ENCODE results near the gene PGLYRP3.

The PGLYRP3 gene

DNA sequence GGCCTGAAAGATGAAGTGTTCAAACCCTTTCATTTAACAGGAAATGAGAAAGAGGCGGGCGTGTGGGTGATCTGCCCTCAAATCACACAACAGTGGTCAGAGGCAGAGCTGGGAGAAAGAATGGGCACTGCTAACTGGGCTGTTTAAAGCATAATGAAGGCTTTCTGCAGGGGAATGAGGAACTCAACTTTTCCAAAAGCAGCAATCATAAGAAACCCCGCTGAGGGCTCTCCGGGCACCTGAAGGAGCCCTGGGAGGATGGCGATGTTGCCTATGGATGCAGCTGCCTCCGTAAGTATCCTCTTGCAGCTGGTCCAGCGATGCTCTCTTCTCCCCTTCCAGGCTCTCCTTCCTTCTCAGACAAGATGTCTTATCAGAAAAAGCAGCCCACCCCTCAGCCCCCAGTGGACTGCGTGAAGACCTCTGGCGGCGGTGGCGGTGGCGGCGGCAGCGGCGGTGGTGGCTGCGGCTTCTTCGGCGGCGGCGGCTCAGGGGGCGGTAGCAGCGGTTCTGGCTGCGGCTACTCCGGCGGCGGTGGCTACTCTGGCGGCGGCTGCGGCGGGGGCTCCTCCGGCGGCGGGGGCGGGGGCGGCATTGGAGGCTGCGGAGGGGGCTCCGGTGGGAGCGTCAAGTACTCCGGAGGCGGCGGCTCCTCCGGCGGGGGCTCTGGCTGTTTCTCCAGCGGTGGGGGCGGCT, 52.0 kb downstream of the PGLYRP3 start:
- DNase-seq (ENCODE audit: low read depth): no peak

- DNase-seq (ENCODE audit: low read depth): no peak
Observed at GRCh38 chr1:153259387-153259786, 53.4 kb downstream of the PGLYRP3 start, which contains the start of gene LORICRIN. TSS of gene LORICRIN (plus strand) at chr1:153259687. CDS start at chr1:153260950, 1,263 bp downstream.

- DNase-seq (ENCODE audit: low read depth): no peak
Observed at GRCh38 chr1:153253693-153254092, 59.1 kb downstream of the PGLYRP3 start.

DNA sequence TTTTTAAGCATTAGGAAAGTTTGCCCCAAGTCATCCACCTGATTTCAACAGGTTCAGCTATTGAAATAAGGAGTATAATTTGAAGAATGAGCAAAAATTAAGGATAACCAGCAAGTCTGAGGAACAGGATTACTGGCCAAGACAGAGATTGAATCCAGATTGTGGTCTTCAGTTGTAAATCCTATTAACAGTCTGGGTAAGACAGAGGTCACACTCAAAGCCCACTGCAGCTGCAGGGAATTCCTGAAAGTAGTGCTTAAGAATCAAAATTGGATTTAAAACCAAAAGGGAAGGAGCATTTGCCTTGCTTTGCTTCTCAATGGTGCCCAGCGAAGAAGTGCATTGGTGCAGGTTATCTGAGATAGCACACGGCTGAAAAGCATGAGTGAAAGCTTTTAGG, 59.7 kb downstream of the PGLYRP3 start:
- no peak for DNase-seq (ENCODE audit: low read depth)

DNA sequence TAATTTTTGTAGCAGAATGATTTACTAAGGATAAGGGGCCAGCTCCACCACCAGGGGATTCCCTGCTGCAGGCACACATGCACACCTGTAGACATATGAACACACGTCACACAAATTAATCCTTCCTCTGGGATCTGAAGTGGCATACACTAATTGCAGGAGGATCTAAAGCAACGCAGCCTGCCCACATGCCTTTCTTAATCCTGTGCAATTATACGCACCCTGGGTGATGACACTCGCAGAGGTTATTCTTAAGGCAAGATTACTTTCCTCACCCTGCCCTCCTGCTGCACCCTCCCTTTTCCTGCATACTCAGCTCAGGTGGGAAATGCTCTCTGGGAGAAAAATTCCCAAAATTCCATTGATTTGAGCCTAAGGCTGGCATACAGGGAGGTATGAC, 60.8 kb downstream of the PGLYRP3 start:
- DNase-seq (ENCODE audit: low read depth): no peak

- no peak for DNase-seq (ENCODE audit: low read depth)
Observed at GRCh38 chr1:153251562-153251961, 61.2 kb downstream of the PGLYRP3 start.

DNA sequence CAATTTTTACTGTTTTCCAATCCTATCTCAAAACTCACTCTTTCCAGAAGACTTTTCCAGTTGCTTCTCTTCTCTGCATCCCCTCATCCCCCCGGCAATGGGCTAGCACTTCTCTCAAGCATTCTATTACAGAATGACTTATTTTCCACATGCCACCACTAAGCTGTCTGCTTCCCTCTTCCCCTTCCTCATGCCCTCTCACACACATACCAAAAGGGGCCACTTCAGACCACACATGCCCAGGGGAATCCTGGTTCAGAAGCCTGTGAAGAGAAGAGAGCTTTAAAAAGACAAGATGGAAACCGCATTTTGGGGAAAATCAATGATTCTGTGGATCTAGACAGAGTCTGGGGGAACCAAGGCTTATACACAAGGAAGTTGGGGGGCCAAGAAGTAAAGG, 61.7 kb downstream of the PGLYRP3 start:
- DNase-seq (ENCODE audit: low read depth): no peak

GRCh38 chr1:153250166-153250565, 62.6 kb downstream of the PGLYRP3 start:
- no peak for DNase-seq (ENCODE audit: low read depth)

DNA sequence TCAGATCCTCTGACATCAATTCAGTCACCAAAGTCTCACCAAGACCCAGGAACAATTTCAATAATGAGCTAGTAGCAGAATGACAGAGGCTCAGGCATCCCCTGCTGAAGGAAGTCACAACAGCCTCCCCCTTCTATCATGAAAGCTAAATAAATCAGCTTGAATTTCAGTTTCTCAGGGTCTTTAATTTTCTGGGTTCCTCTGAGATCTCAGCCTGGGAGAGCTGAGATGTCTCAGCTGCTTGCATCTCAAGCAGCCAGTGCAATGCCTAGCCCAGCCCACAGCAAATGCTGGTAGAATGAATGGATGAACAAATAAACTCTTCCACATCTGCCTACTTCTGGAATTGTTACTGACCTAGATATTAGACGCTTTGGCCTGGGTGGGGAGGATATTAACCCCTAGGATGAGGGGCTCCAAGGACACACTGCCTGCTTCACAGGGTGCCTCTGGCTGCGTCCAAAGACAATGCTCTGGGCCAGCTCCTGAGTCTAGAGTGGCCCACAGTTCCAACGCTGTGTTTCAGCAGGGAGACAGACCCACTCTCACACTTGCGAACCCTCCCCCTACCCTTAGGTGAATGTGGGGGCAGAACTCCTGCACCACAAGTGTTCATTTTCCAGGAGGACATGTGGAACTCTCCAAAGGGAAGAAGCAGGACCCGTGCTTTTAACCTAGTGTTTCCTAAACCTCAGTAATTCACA, 64.4 kb downstream of the PGLYRP3 start:
- no peak for DNase-seq (ENCODE audit: low read depth)
